ENCODE data around the gene ARMH1.

GRCh38 chr1:44659566-44659965 lies 14.9 kb upstream of the ARMH1 start:
- TF ChIP-seq CTCF (IDR thresholded peaks at IDR 0.05): no peak
- TF ChIP-seq POLR2A (IDR thresholded peaks at IDR 0.05): no peak

All from heart left ventricle (tissue), 13 donors.